GM12875 (cell line): ENCODE measurements around the gene FAM174B.

Experiments
- H3K4me3 ChIP-seq: one replicate; pipeline ENCODE4 v1.5.1; 2011; ENCODE audit warnings: low read depth, low read length, control low read depth
- TF ChIP-seq, protein P1 (sequence below): IDR thresholded peaks from 2 replicates; pipeline ENCODE4 v1.5.1; 2011; ENCODE audit warnings: low read depth, mild to moderate bottlenecking, control low read depth, inconsistent platforms, low read length, moderate library complexity, borderline replicate concordance; ENCODE audit not compliant: insufficient read depth

Gene FAM174B

DNA sequence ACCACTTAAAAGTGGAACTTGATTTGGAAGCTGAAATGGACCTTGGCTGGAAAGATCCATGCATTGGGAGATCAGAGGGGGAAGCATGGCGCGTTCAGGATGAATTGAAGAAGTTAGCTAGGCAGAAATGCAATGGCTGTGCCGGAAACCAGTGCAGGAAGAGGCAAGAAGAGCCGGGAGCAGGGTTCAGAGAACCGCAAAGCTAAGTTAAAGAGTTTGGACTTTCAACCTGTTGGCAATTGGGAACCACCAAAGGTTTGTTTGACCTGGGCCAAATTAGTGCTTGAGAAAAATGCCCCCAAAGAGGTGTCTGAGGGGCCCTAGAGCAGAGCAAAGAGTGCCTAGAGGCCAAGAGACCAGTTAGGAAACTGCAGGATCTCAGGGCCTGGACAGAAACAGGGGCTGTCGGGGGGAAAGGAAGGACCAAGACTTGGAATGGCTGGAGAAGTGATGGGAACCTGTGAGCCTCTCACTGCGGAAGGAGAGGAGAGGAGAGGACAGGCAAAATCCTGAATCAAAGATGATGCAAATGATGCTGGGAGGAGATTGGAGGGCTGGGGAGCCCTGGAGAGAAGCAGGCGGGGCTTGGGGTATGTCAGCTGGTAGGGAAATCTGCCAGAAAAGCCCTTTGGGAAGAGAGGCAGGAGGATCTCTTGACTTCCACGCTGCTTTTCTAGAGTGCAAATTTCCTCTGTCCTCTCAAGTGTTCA lies 49.3 kb downstream of the FAM174B start:
- TF ChIP-seq, protein P1, sequence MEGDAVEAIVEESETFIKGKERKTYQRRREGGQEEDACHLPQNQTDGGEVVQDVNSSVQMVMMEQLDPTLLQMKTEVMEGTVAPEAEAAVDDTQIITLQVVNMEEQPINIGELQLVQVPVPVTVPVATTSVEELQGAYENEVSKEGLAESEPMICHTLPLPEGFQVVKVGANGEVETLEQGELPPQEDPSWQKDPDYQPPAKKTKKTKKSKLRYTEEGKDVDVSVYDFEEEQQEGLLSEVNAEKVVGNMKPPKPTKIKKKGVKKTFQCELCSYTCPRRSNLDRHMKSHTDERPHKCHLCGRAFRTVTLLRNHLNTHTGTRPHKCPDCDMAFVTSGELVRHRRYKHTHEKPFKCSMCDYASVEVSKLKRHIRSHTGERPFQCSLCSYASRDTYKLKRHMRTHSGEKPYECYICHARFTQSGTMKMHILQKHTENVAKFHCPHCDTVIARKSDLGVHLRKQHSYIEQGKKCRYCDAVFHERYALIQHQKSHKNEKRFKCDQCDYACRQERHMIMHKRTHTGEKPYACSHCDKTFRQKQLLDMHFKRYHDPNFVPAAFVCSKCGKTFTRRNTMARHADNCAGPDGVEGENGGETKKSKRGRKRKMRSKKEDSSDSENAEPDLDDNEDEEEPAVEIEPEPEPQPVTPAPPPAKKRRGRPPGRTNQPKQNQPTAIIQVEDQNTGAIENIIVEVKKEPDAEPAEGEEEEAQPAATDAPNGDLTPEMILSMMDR = no peak
- H3K4me3 ChIP-seq = no peak overlapping the region

DNA sequence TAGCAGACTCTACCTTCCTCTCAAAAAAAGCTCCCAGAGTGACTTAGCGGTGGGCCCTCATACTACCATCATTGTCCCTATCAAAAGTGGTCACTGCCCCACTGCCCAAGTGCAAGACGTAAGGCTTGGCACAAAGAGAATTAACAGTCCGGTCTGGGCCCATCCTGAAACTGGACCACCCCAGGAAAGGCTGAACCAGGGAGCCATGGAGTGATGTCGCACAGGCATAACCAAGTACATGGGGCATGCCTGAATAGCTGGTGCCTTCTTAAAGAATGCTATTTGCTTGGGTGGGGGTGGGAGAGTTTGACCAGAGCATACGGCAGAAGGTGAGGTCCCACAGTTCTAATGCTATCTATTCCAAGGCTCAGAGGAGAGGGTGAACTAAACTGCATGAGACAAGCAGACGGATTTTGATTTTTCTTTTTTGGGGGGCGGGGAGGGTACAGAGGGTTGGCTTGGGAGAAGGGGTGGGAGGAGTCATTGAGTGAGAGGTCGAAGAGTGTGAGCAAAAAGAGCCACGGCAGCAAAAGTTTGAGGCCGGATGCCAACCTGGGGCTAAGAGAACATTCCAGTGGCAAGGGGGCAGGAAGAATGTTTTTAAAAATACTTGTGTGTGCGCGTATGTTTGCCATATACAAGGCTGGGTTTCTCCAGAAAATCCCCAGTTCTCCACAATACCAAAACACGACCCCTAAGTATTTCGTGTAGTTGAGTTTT lies 50.2 kb downstream of the FAM174B start:
- TF ChIP-seq, protein P1 = no peak
- no peak overlapping the region for H3K4me3 ChIP-seq

- TF ChIP-seq, protein P1 = no peak
Observed at GRCh38 chr15:92603743-92604470, 51.7 kb downstream of the FAM174B start.

DNA sequence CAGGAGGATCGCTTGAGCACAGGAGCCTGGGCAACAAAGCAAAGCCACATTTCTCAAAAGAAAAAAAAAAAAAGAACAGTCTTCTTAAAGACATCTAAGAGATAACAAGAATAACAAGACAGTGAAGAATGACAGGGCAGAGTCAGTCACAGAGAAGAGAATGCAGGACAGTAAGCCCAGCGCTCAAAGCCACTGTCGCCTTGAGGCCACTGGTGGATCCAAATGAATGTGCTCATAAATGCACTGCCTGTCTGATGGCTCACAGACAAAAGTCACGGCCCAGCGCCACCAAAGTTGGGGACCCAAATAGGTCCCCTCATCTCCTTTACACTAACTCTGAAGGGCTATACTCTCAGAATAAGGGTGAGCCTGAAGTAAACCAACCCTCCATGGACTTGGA lies 52.3 kb downstream of the FAM174B start:
- TF ChIP-seq, protein P1 = no peak
- H3K4me3 ChIP-seq = no peak overlapping the region

More at GRCh38 chr15:92603743-92604470, 51.7 kb downstream of the FAM174B start:
- H3K4me3 ChIP-seq = no peak overlapping the region

GRCh38 chr15:92602267-92602593 lies 53.3 kb downstream of the FAM174B start:
- TF ChIP-seq, protein P1 = no peak
- H3K4me3 ChIP-seq = no peak overlapping the region

- no peak overlapping the region for H3K4me3 ChIP-seq
- TF ChIP-seq, protein P1 = no peak
Observed at GRCh38 chr15:92601592-92602266, 53.8 kb downstream of the FAM174B start.
